ENCODE data around the gene SEMA6D.

GRCh38 chr15:47741907-47742306 is 24.6 kb downstream of the SEMA6D start:
- no peak for TF ChIP-seq CTCF (IDR thresholded peaks at IDR 0.05)
- no peak for TF ChIP-seq POLR2A (IDR thresholded peaks at IDR 0.05)

Measured in transverse colon (tissue), 3 donors.